IMR-90 (cell line): ENCODE results near the gene PPFIA2. TPM values are rescaled to one million over a fixed set of nuclear protein-coding genes. Genes with fewer than 3 reads are reported as not detected.
"Not testable (repeated sequence)": the region's sequence is repeated elsewhere in the genome, so short reads cannot be mapped to it uniquely, and the experiment has no call there.

ENCODE experiments used
- ATAC-seq: fragments of 200-7000 bp; cut with Tn5 transposase; 2 replicates; pipeline ENCODE4 v1.9.1; 2020; ENCODE audit warnings: low read depth, mild to moderate bottlenecking, moderate library complexity
- BruUV-seq: library from RNA; stranded (reverse); fragments of 400-500 nt; replicated peaks from 2 replicates; lab custom pipeline; 2021; lab: Mats Ljungman, UMichigan
- CTCF ChIA-PET: fragments of 300-600 bp; formaldehyde crosslinking; extraction: SDS; loops from one replicate; lab custom pipeline; 2021; ENCODE audit warnings: antibody characterized with exemption; lab: Yijun Ruan, JAX
- POLR2A ChIA-PET: fragments of 300-600 bp; sonication (Branson Sonifier 250); formaldehyde crosslinking; loops from one replicate; lab custom pipeline; 2022; ENCODE audit warnings: antibody characterized with exemption; ENCODE audit not compliant: unreplicated experiment; lab: Charles Lee
- DNase-seq: peaks from one replicate; pipeline ENCODE4 v3.0.0; 2013
- H2AFZ ChIP-seq: replicated peaks from 2 replicates; pipeline ENCODE3; 2013; ENCODE audit warnings: low read length, mild to moderate bottlenecking; ENCODE audit not compliant: poor library complexity
- H2AK5ac ChIP-seq: 2 replicates; pipeline ENCODE4 v1.6.1; 2013; ENCODE audit warnings: low read depth, low read length, inconsistent platforms
- H2AK9ac ChIP-seq: replicated peaks from 2 replicates; pipeline ENCODE3; 2013; ENCODE audit warnings: mild to moderate bottlenecking, low read depth, low read length, moderate library complexity; ENCODE audit not compliant: poor library complexity
- H2BK120ac ChIP-seq: 2 replicates; pipeline ENCODE4 v1.6.1; 2013; ENCODE audit warnings: low read depth, low read length, inconsistent platforms
- H2BK15ac ChIP-seq: 3 replicates; pipeline ENCODE4 v1.6.1; 2013; ENCODE audit warnings: low read depth, low read length, inconsistent platforms
- H2BK20ac ChIP-seq: 2 replicates; pipeline ENCODE4 v1.6.1; 2013; ENCODE audit warnings: low read depth, mild to moderate bottlenecking, inconsistent platforms, low read length, moderate library complexity
- H2BK5ac ChIP-seq: 2 replicates; pipeline ENCODE4 v1.6.1; 2013; ENCODE audit warnings: mild to moderate bottlenecking, low read depth, low read length, inconsistent platforms; ENCODE audit not compliant: poor library complexity, severe bottlenecking
- H3K14ac ChIP-seq: replicated peaks from 2 replicates; pipeline ENCODE4 v1.6.1; 2013; ENCODE audit warnings: low read depth, low read length, inconsistent platforms
- H3K18ac ChIP-seq: 2 replicates; pipeline ENCODE4 v1.6.1; 2013; ENCODE audit warnings: low read depth, low read length, control low read depth
- H3K23ac ChIP-seq: 2 replicates; pipeline ENCODE4 v1.6.1; 2013; ENCODE audit warnings: low read depth, low read length, inconsistent platforms
- H3K27ac ChIP-seq: 2 replicates; pipeline ENCODE4 v1.5.1; 2013; ENCODE audit warnings: mild to moderate bottlenecking, control low read depth, low read length; ENCODE audit not compliant: insufficient read depth
- H3K27me3 ChIP-seq: 2 replicates; pipeline ENCODE4 v1.6.1; 2013; ENCODE audit warnings: low read length; ENCODE audit not compliant: control insufficient read depth, insufficient read depth
- H3K36me3 ChIP-seq: 2 replicates; pipeline ENCODE4 v1.6.1; 2013; ENCODE audit warnings: low read length, mixed read lengths; ENCODE audit not compliant: control insufficient read depth, insufficient read depth
- H3K4ac ChIP-seq: 2 replicates; pipeline ENCODE4 v1.6.1; 2013; ENCODE audit warnings: low read depth, low read length, inconsistent platforms
- H3K4me1 ChIP-seq: 2 replicates; pipeline ENCODE4 v1.6.1; 2013; ENCODE audit warnings: low read length, mixed read lengths; ENCODE audit not compliant: control insufficient read depth, insufficient read depth
- H3K4me2 ChIP-seq: 2 replicates; pipeline ENCODE4 v1.6.1; 2013; ENCODE audit warnings: low read depth, mild to moderate bottlenecking, control low read depth, low read length, moderate library complexity
- H3K4me3 ChIP-seq: 2 replicates; pipeline ENCODE4 v1.5.1; 2013; ENCODE audit warnings: low read depth, mild to moderate bottlenecking, control low read depth, low read length, moderate library complexity; ENCODE audit not compliant: insufficient read depth
- H3K56ac ChIP-seq: 2 replicates; pipeline ENCODE4 v1.6.1; 2013; ENCODE audit warnings: low read length, inconsistent platforms; ENCODE audit not compliant: insufficient read depth; ENCODE audit errors: extremely low read depth
- H3K79me1 ChIP-seq, 2 experiments: 2 replicates each; pipeline ENCODE4 v1.6.1; 2013; ENCODE audit warnings: low read length in 2 of 2, inconsistent platforms in 1 of 2, low read depth in 1 of 2
- H3K9ac ChIP-seq: 2 replicates; pipeline ENCODE4 v1.6.1; 2013; ENCODE audit warnings: low read depth, low read length, control low read depth
- H3K9me1 ChIP-seq: 2 replicates; pipeline ENCODE4 v1.6.1; 2013; ENCODE audit warnings: low read length, inconsistent platforms; ENCODE audit not compliant: insufficient read depth
- H3K9me3 ChIP-seq: 2 replicates; pipeline ENCODE4 v1.6.1; 2013; ENCODE audit warnings: low read length; ENCODE audit not compliant: control insufficient read depth, insufficient read depth
- H4K20me1 ChIP-seq: 2 replicates; pipeline ENCODE4 v1.6.1; 2013; ENCODE audit warnings: low read length, inconsistent platforms; ENCODE audit not compliant: insufficient read depth
- H4K5ac ChIP-seq: 2 replicates; pipeline ENCODE4 v1.6.1; 2013; ENCODE audit warnings: mild to moderate bottlenecking, low read depth, low read length, control low read depth
- H4K8ac ChIP-seq, 2 experiments: 2 replicates each; pipeline ENCODE4 v1.6.1; 2013; ENCODE audit warnings: low read depth in 2 of 2, low read length in 2 of 2, control low read depth in 1 of 2, inconsistent platforms in 1 of 2
- H4K91ac ChIP-seq: 2 replicates; pipeline ENCODE4 v1.6.1; 2013; ENCODE audit warnings: low read depth, low read length, inconsistent platforms; ENCODE audit not compliant: insufficient read depth
- WGBS, 2 experiments: methylation state at CpG; one replicate each; pipeline versions ENCODE4 v1.1.5 to v1.1.7; 2013; ENCODE audit warnings: missing lambda C conversion rate in 2 of 2; ENCODE audit not compliant: insufficient read length in 1 of 2; ENCODE audit errors: extremely low coverage in 2 of 2; 5-methylcytosine and 5-hydroxymethylcytosine counted together
- dilution Hi-C: fragments of 300-500 bp; cut with HindIII; formaldehyde crosslinking; loops from one replicate; pipeline ENCODE4 v1.14.3; 2018; ENCODE audit warnings: low sequenced_read_pairs; ENCODE audit not compliant: unreplicated experiment
- in situ Hi-C: fragments of 300-500 bp; cut with MboI; formaldehyde crosslinking; loops from 3 replicates; pipeline ENCODE4 v1.14.3; 2019; ENCODE audit warnings: low sequenced_read_pairs, inconsistent platforms, mixed read lengths
- intact Hi-C: fragments of 100-400 bp; cut with micrococcal nuclease; formaldehyde crosslinking; loops from 2 replicates; pipeline ENCODE4 v1.10.0; 2022
- polyA plus RNA-seq, 3 experiments: library from polyadenylated mRNA; depleted of rRNA; stranded (reverse); fragments of >200 nt; gene quantifications; 2 replicates each; pipeline ENCODE4 v1.2.3, GENCODE V29; 2012; ENCODE audit warnings: low replicate concordance in 1 of 3
- total RNA-seq: library from RNA; depleted of rRNA; stranded (reverse); fragments of >200 nt; gene quantifications from 2 replicates; pipeline ENCODE4 v1.2.3, GENCODE V29; 2012

PPFIA2 gene
- total and polyA plus RNA-seq, 2 of the 4 experiments (the other 2 are of a cell fraction) = 0.29 to 1.3 TPM

DNA sequence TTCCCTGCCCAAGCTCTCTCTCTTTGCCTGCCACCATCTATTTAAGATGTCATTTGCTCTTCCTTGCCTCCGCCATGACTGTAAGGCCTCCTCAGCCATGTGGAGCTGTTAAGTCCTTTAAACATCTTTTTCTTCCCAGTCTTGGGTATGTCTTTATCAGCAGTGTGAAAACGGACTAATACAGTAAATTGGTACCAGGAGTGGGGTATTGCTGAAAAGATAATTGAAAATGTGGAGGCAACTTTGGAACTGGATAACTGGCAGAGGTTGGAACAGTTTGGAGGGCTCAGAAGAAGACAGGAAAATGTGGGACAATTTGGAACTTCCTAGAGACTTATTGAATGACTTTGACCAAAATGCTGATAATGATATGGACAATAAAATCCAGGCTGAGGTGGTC, 168.4 kb downstream of the PPFIA2 start:
- H3K9me1 ChIP-seq, H3K4me1 ChIP-seq, H2AFZ ChIP-seq, H3K36me3 ChIP-seq, H3K4me2 ChIP-seq, H4K91ac ChIP-seq, H4K5ac ChIP-seq, in situ Hi-C loops, ATAC-seq, H4K20me1 ChIP-seq, H2AK9ac ChIP-seq, dilution Hi-C loops, H3K56ac ChIP-seq, H3K14ac ChIP-seq, H3K4ac ChIP-seq, H3K18ac ChIP-seq, H3K79me1 ChIP-seq, H3K4me3 ChIP-seq, H2BK20ac ChIP-seq, H2BK15ac ChIP-seq, H3K9ac ChIP-seq, H3K23ac ChIP-seq, H2BK120ac ChIP-seq, CTCF ChIA-PET, H3K27me3 ChIP-seq, H4K8ac ChIP-seq, BruUV-seq, H3K9me3 ChIP-seq, POLR2A ChIA-PET, H2BK5ac ChIP-seq, H3K27ac ChIP-seq, DNase-seq, H2AK5ac ChIP-seq: not testable (repeated sequence)
- WGBS, 2 experiments = no CpG with 5 or more reads among the region's 2 CpGs
- intact Hi-C loops = loop anchor here (5.0 kb wide), 1 partner anchor 857 kb away; no protein-coding TSS in a partner anchor
